ENCODE data around the gene KNG1. TPM values are rescaled to one million over a fixed set of nuclear protein-coding genes. Genes with fewer than 3 reads are reported as not detected.

KNG1 gene
- total RNA-seq, 4 donors from 2014 or later = 1.6 to 2.0 TPM; not detected in 2

DNA sequence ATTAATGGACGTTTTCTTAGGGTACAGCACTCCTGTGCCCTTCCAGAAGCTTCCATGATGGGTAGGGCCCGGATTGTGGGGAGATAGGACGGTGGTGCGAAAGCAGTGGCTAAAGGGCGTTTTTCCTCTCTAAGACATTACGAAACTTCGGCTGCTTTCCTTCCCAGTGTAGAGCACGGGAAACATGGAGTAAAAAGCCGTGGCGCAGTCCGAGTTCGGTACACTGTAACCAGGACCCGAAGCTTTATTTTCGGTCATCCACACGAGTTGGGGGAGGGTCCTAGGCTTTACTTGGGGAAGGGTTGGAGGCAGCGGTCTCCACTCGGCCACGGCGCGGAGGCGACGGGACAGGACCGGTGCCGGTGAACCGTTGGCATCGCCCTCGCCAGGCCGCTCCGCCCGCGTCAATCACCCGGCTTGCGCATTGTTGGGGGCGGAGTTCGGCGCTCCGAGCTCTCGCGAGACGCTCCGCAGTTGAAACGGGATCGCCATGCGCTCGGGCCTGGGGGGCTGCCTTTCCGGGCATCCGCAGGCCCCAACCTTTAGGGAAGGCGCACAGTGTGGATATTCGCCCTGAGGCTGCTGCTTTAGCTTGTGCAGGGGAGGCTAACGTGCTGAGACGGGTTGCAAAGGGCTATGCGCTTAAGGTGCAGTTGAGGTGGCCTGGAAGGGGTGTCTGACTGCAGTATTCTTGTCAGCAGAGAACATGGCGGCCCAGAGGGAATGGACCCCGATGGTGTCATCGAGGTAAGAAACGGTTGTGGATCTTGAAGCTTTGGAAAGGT, 66.8 kb downstream of the KNG1 start:
- Histone ChIP-seq H3K27ac (peak overlapping the region; percentile 95 to 99 (median 99)), H3K4me3 (peak overlapping the region; percentile 57 to 87 (median 80)), H3K27me3 (no peaks in the 10 kb centered on the region), H3K4me1 (peaks cover 14 to 48% (median 30%) of the 10 kb centered on the region in 4 donors), H3K9me3 (no peaks in the 10 kb centered on the region), H3K36me3 (peaks cover 0 to 41% (median 19%) of the 10 kb centered on the region in 4 donors)
- peak; percentile 89 for DNase-seq
- in situ Hi-C loops (cut with MboI; ENCODE audit: low pct_ligation_motif_present in 1 of 4, low pct_unique_long_range_greater_than_20kb in 1 of 4, low sequenced_read_pairs in 3 of 4) = loop anchor here in 1 of 4 donors (10.0 to 25.0 kb wide), 2 partner anchors 672 to 859 kb away; partner anchors contain the start of gene ETV5
- 0 to 1% methylated on average over 18 to 55 of the region's 56 CpGs for whole genome bisulfite sequencing, 2 donors (ENCODE audit: low coverage in 1 of 2)
- intact Hi-C loops (cut with DNase I; ENCODE audit: low total_unique reads) = no loop called here
- TF ChIP-seq EP300 (IDR thresholded peaks at IDR 0.05; ENCODE audit: low read depth) (no peak), POLR2A (IDR thresholded peaks at IDR 0.05) (peak; percentile 64), POLR2AphosphoS5 (IDR thresholded peaks at IDR 0.05) (peak; percentile 88 to 95 (median 91))
- TF ChIP-seq, protein P1, sequence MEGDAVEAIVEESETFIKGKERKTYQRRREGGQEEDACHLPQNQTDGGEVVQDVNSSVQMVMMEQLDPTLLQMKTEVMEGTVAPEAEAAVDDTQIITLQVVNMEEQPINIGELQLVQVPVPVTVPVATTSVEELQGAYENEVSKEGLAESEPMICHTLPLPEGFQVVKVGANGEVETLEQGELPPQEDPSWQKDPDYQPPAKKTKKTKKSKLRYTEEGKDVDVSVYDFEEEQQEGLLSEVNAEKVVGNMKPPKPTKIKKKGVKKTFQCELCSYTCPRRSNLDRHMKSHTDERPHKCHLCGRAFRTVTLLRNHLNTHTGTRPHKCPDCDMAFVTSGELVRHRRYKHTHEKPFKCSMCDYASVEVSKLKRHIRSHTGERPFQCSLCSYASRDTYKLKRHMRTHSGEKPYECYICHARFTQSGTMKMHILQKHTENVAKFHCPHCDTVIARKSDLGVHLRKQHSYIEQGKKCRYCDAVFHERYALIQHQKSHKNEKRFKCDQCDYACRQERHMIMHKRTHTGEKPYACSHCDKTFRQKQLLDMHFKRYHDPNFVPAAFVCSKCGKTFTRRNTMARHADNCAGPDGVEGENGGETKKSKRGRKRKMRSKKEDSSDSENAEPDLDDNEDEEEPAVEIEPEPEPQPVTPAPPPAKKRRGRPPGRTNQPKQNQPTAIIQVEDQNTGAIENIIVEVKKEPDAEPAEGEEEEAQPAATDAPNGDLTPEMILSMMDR (IDR thresholded peaks at IDR 0.05) = no peak

DNA sequence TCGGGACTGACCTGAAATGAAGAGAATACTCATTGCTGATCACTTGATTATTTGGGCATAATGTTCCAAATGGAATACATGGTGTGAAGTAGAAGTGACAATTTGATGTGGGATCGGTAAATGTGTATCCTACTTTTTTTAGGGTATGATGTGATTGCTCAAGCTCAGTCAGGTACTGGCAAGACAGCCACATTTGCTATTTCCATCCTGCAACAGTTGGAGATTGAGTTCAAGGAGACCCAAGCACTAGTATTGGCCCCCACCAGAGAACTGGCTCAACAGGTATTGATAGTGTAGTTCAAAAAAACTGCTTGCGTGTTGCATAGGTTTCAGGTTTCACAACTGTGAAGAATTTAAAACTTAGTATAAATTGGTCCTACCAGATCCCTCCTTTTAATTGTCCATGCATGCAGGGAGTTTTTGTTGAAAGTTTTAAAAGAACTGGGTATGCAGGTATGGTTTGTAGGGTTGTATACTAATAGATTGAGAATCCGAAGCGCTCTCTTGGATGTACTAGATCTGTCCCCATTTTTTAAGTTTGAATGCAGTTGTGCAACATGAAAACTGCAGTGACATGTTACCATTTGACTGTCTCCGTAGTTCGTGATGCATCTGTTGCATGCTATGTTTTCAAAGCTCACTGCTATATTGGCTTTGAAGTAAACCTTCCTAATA, 67.8 kb downstream of the KNG1 start:
- no peak for TF ChIP-seq EP300 (IDR thresholded peaks at IDR 0.05; ENCODE audit: low read depth)
- TF ChIP-seq POLR2AphosphoS5 (IDR thresholded peaks at IDR 0.05) = peak in 1 of 3 donors; percentile 4
- no peak for DNase-seq
- H3K4me3 ChIP-seq = peak overlapping the region; percentile 57 to 87 (median 80)
- in situ Hi-C loops (cut with MboI; ENCODE audit: low pct_ligation_motif_present in 1 of 4, low pct_unique_long_range_greater_than_20kb in 1 of 4, low sequenced_read_pairs in 3 of 4) = loop anchor here in 1 of 4 donors (10.0 to 25.0 kb wide), 2 partner anchors 673 to 860 kb away; partner anchors contain the start of gene ETV5
- peaks cover 14 to 48% (median 30%) of the 10 kb centered on the region in 4 donors for H3K4me1 ChIP-seq
- no peaks in the 10 kb centered on the region for H3K27me3 ChIP-seq
- peak overlapping the region; percentile 95 to 99 (median 99) for H3K27ac ChIP-seq
- no peaks in the 10 kb centered on the region for H3K9me3 ChIP-seq
- peaks cover 0 to 48% (median 22%) of the 10 kb centered on the region in 4 donors for H3K36me3 ChIP-seq
- WGBS, 2 donors (ENCODE audit: low coverage in 1 of 2) = 0 to 11% methylated on average over 4 to 7 of the region's 7 CpGs
- intact Hi-C loops (cut with DNase I; ENCODE audit: low total_unique reads) = no loop called here

DNA sequence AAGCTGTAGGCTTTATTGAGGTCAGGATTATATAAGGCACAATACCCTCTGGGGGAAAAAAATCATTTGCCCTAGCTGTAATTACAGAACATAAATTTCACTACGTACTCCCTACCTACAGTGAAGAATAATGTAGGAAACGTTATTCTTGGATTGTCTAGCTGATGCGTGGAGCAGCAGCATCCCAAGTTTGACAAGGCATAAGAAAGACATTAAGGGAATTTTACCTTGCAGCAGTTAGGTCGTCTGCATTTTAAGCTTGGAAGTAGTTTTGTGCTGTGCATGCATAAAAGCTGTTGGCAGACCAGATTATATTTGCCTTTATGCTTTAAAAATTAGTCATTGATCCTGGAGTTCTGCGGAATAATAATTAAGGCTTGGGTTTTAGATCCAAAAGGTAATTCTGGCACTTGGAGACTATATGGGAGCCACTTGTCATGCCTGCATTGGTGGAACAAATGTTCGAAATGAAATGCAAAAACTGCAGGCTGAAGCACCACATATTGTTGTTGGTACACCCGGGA, 68.4 kb downstream of the KNG1 start:
- TF ChIP-seq POLR2AphosphoS5 (IDR thresholded peaks at IDR 0.05) (no peak), EP300 (IDR thresholded peaks at IDR 0.05; ENCODE audit: low read depth) (no peak)
- peak overlapping the region; percentile 95 to 99 (median 99) for H3K27ac ChIP-seq
- intact Hi-C loops (cut with DNase I; ENCODE audit: low total_unique reads) (no loop called here), in situ Hi-C loops (cut with MboI; ENCODE audit: low pct_ligation_motif_present in 1 of 4, low pct_unique_long_range_greater_than_20kb in 1 of 4, low sequenced_read_pairs in 3 of 4) (loop anchor here in 1 of 4 donors (10.0 to 25.0 kb wide), 2 partner anchors 673 to 861 kb away; partner anchors contain the start of gene ETV5)
- no peak for DNase-seq
- peaks cover 14 to 48% (median 30%) of the 10 kb centered on the region in 4 donors for H3K4me1 ChIP-seq
- H3K9me3 ChIP-seq = no peaks in the 10 kb centered on the region
- peaks cover 0 to 48% (median 22%) of the 10 kb centered on the region in 4 donors for H3K36me3 ChIP-seq
- H3K27me3 ChIP-seq = no peaks in the 10 kb centered on the region
- peak overlapping the region in 3 of 4 donors; percentile 77 to 87 (median 82) for H3K4me3 ChIP-seq
- WGBS, 2 donors (ENCODE audit: low coverage in 1 of 2) = 11 to 47% methylated on average over 3 to 7 of the region's 7 CpGs

DNA sequence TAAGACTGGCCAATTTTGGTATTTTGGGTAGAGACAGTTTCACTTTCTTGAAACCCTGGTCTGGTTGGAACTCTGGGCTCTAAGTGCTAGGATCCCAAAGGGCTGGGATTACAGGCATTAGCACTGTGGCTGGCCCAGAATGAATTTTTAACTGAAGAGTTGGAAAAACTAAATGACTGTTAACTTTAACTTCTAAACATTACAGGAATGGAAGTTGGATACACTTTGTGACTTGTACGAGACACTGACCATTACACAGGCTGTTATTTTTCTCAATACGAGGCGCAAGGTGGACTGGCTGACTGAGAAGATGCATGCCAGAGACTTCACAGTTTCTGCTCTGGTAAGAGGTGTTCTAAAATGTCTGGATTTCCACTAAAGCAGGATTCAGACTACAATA, 69.8 kb downstream of the KNG1 start:
- Histone ChIP-seq H3K27ac (no peak overlapping the region), H3K27me3 (no peaks in the 10 kb centered on the region), H3K36me3 (peaks cover 0 to 48% (median 22%) of the 10 kb centered on the region in 4 donors), H3K9me3 (no peaks in the 10 kb centered on the region), H3K4me1 (peaks cover 14 to 48% (median 30%) of the 10 kb centered on the region in 4 donors), H3K4me3 (no peak overlapping the region)
- in situ Hi-C loops (cut with MboI; ENCODE audit: low pct_ligation_motif_present in 1 of 4, low pct_unique_long_range_greater_than_20kb in 1 of 4, low sequenced_read_pairs in 3 of 4) = loop anchor here in 1 of 4 donors (10.0 to 25.0 kb wide), 2 partner anchors 675 to 862 kb away; partner anchors contain the start of gene ETV5
- DNase-seq = no peak
- TF ChIP-seq, protein P1 (IDR thresholded peaks at IDR 0.05) = no peak
- TF ChIP-seq EP300 (IDR thresholded peaks at IDR 0.05; ENCODE audit: low read depth) = no peak
- no peak for TF ChIP-seq POLR2A (IDR thresholded peaks at IDR 0.05)
- no peak for TF ChIP-seq POLR2AphosphoS5 (IDR thresholded peaks at IDR 0.05)
- WGBS, 2 donors (ENCODE audit: low coverage in 1 of 2) = 34 to 53% methylated on average over 3 of the region's 3 CpGs
- intact Hi-C loops (cut with DNase I; ENCODE audit: low total_unique reads) = no loop called here

Data from transverse colon (tissue), 4 donors.